Mucosa of stomach (tissue), 1 donor: Measurements from ENCODE around the gene STS.

Experiments used
- H3K27me3 ChIP-seq: one replicate; pipeline ENCODE4 v1.7.0; 2013; ENCODE audit warnings: mild to moderate bottlenecking, low read length; ENCODE audit not compliant: control insufficient read depth, insufficient read depth
- H3K36me3 ChIP-seq: one replicate; pipeline ENCODE4 v1.7.0; 2013; ENCODE audit warnings: low read length; ENCODE audit not compliant: control insufficient read depth, insufficient read depth
- H3K4me1 ChIP-seq: one replicate; pipeline ENCODE4 v1.7.0; 2013; ENCODE audit warnings: mild to moderate bottlenecking, low read length; ENCODE audit not compliant: control insufficient read depth, insufficient read depth
- H3K4me3 ChIP-seq: one replicate; pipeline ENCODE4 v1.7.0; 2013; ENCODE audit warnings: low read length
- H3K9ac ChIP-seq: one replicate; pipeline ENCODE4 v1.7.0; 2013; ENCODE audit warnings: mild to moderate bottlenecking, low read length, moderate library complexity
- H3K9me3 ChIP-seq: one replicate; pipeline ENCODE4 v1.7.0; 2013; ENCODE audit warnings: mild to moderate bottlenecking, low read length, moderate library complexity; ENCODE audit not compliant: control insufficient read depth
- donor health status: Pancreatic carcinoma.

Gene STS

GRCh38 chrX:7147413-7147977 lies at the start of gene STS:
STS (plus strand) TSS chrX:7147712; CDS start chrX:7253200, 105,488 bp downstream.
- H3K9me3 ChIP-seq = no peaks in the 10 kb centered on the region
- H3K4me1 ChIP-seq = peaks cover 5% of the 10 kb centered on the region
- H3K4me3 ChIP-seq = peak within 1 kb of the TSS; percentile 90
- no peaks in the 10 kb centered on the region for H3K36me3 ChIP-seq
- H3K9ac ChIP-seq = peak within 1 kb of the TSS; percentile 82
- H3K27me3 ChIP-seq = no peaks in the 10 kb centered on the region

GRCh38 chrX:7100022-7100421 lies 47.5 kb upstream of the STS start:
- no peak overlapping the region for H3K9ac ChIP-seq
- H3K4me1 ChIP-seq = no peaks in the 10 kb centered on the region
- no peak overlapping the region for H3K4me3 ChIP-seq
- no peaks in the 10 kb centered on the region for H3K9me3 ChIP-seq
- H3K27me3 ChIP-seq = no peaks in the 10 kb centered on the region
- H3K36me3 ChIP-seq = no peaks in the 10 kb centered on the region

- Histone ChIP-seq H3K4me1 (no peaks in the 10 kb centered on the region), H3K27me3 (no peaks in the 10 kb centered on the region), H3K4me3 (no peak overlapping the region), H3K36me3 (no peaks in the 10 kb centered on the region), H3K9ac (no peak overlapping the region), H3K9me3 (no peaks in the 10 kb centered on the region)
Observed at GRCh38 chrX:7102119-7102518, 45.4 kb upstream of the STS start.

- H3K9ac ChIP-seq = no peak overlapping the region
- no peaks in the 10 kb centered on the region for H3K36me3 ChIP-seq
- H3K27me3 ChIP-seq = no peaks in the 10 kb centered on the region
Observed at GRCh38 chrX:7106649-7107048, 40.9 kb upstream of the STS start.

GRCh38 chrX:7108030-7108429 lies 39.5 kb upstream of the STS start:
- Histone ChIP-seq H3K9me3 (no peaks in the 10 kb centered on the region), H3K9ac (no peak overlapping the region), H3K4me1 (peaks cover 17% of the 10 kb centered on the region), H3K36me3 (no peaks in the 10 kb centered on the region), H3K27me3 (no peaks in the 10 kb centered on the region), H3K4me3 (no peak overlapping the region)

More at GRCh38 chrX:7106649-7107048, 40.9 kb upstream of the STS start:
- H3K4me1 ChIP-seq = peaks cover 17% of the 10 kb centered on the region
- no peaks in the 10 kb centered on the region for H3K9me3 ChIP-seq
- no peak overlapping the region for H3K4me3 ChIP-seq

GRCh38 chrX:7109049-7109531 lies 38.4 kb upstream of the STS start:
- H3K9me3 ChIP-seq = no peaks in the 10 kb centered on the region
- no peaks in the 10 kb centered on the region for H3K27me3 ChIP-seq
- no peak overlapping the region for H3K4me3 ChIP-seq
- peaks cover 17% of the 10 kb centered on the region for H3K4me1 ChIP-seq
- no peaks in the 10 kb centered on the region for H3K36me3 ChIP-seq
- peak overlapping the region; percentile 53 for H3K9ac ChIP-seq

GRCh38 chrX:7109838-7110793 lies 37.4 kb upstream of the STS start:
- Histone ChIP-seq H3K9ac (peak overlapping the region; percentile 53), H3K27me3 (no peaks in the 10 kb centered on the region), H3K4me1 (peaks cover 17% of the 10 kb centered on the region), H3K4me3 (no peak overlapping the region), H3K9me3 (no peaks in the 10 kb centered on the region), H3K36me3 (no peaks in the 10 kb centered on the region)

GRCh38 chrX:7110821-7111276 lies 36.7 kb upstream of the STS start:
- H3K9ac ChIP-seq = no peak overlapping the region
- no peaks in the 10 kb centered on the region for H3K36me3 ChIP-seq
- H3K27me3 ChIP-seq = no peaks in the 10 kb centered on the region
- no peak overlapping the region for H3K4me3 ChIP-seq
- H3K9me3 ChIP-seq = no peaks in the 10 kb centered on the region
- peaks cover 17% of the 10 kb centered on the region for H3K4me1 ChIP-seq

- Histone ChIP-seq H3K9ac (no peak overlapping the region), H3K27me3 (no peaks in the 10 kb centered on the region), H3K4me1 (peaks cover 17% of the 10 kb centered on the region), H3K4me3 (no peak overlapping the region), H3K36me3 (no peaks in the 10 kb centered on the region), H3K9me3 (no peaks in the 10 kb centered on the region)
Observed at GRCh38 chrX:7111518-7111917, 36.0 kb upstream of the STS start.

GRCh38 chrX:7112071-7112470 lies 35.4 kb upstream of the STS start:
- Histone ChIP-seq H3K4me1 (peaks cover 17% of the 10 kb centered on the region), H3K4me3 (no peak overlapping the region), H3K27me3 (no peaks in the 10 kb centered on the region), H3K36me3 (no peaks in the 10 kb centered on the region), H3K9me3 (no peaks in the 10 kb centered on the region), H3K9ac (no peak overlapping the region)

GRCh38 chrX:7115557-7115956 lies 32.0 kb upstream of the STS start:
- H3K9ac ChIP-seq = no peak overlapping the region
- H3K4me3 ChIP-seq = no peak overlapping the region
- H3K9me3 ChIP-seq = no peaks in the 10 kb centered on the region
- H3K27me3 ChIP-seq = no peaks in the 10 kb centered on the region
- H3K4me1 ChIP-seq = peaks cover 13% of the 10 kb centered on the region
- no peaks in the 10 kb centered on the region for H3K36me3 ChIP-seq

- Histone ChIP-seq H3K4me3 (no peak overlapping the region), H3K36me3 (no peaks in the 10 kb centered on the region), H3K9ac (no peak overlapping the region), H3K27me3 (no peaks in the 10 kb centered on the region), H3K9me3 (no peaks in the 10 kb centered on the region), H3K4me1 (peaks cover 18% of the 10 kb centered on the region)
Observed at GRCh38 chrX:7116081-7116480, 31.4 kb upstream of the STS start.
